ENCODE measurements around the gene PPFIA2. TPM values are rescaled to one million over a fixed set of nuclear protein-coding genes. Genes with fewer than 3 reads are reported as not detected.

PPFIA2 gene
- polyA plus RNA-seq, 1 of the 3 experiments (the other 2 are of a cell fraction): not detected

DNA sequence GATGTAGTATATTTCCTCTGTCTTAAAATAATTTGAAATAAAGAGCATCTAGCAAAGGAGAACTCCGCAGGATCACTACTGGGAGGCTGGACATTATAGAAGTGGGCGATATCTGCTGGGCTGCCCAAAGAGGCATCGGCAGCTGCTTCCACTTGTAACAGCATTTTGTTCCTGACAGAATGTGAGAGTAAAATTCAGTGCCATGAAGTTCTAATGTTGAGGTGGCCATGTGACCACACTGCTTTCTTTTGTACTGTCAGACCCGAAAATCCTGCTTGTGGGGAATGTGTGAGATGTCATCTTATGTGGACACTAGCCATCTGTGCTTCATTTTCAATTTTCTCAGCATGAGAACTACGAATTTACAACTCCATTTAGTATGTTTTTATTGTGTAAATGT lies 529.4 kb downstream of the PPFIA2 start:
- Histone ChIP-seq H3K36me3 (replicated peaks in 1 of 2; ENCODE audit: control insufficient read depth in 1 of 2, insufficient read depth in 2 of 2, low read length in 1 of 2) (no peaks in the 10 kb centered on the region), H3K79me2 (ENCODE audit: insufficient read depth) (no peaks in the 10 kb centered on the region), H3K27me3 (ENCODE audit: insufficient read depth) (no peaks in the 10 kb centered on the region), H3K9ac (no peak overlapping the region), H3K4me2 (no peak overlapping the region), H2AFZ (ENCODE audit: low read depth) (no peak overlapping the region), H3K9me3 (no peaks in the 10 kb centered on the region), H3F3A (replicated peaks; ENCODE audit: insufficient read depth) (no peaks in the 10 kb centered on the region), H3K4me3 (ENCODE audit: low read depth in 2 of 2, low read length in 1 of 2) (no peak overlapping the region), H3K4me1 (ENCODE audit: control insufficient read depth in 1 of 2, insufficient read depth in 2 of 2, low read depth in 1 of 2, low read length in 1 of 2) (no peaks in the 10 kb centered on the region), H4K20me1 (ENCODE audit: insufficient read depth) (no peaks in the 10 kb centered on the region), H3K27ac (ENCODE audit: low read depth in 2 of 2, low read length in 1 of 2) (no peak overlapping the region), H3K9me2 (no peaks in the 10 kb centered on the region)
- 14% methylated on average over 5 of the region's 5 CpGs for whole genome bisulfite sequencing (ENCODE audit: low lambda C conversion rate)
- POLR2A ChIA-PET: no interaction called here
- CTCF ChIA-PET: no interaction called here
- DNase-seq: no peak
- TF ChIP-seq TCF12 (IDR thresholded peaks at IDR 0.05) (no peak), ELF1 (IDR thresholded peaks at IDR 0.05) (no peak)

GRCh38 chr12:81224626-81225025 lies 534.5 kb downstream of the PPFIA2 start:
- no peak for DNase-seq
- Histone ChIP-seq H3F3A (replicated peaks; ENCODE audit: insufficient read depth) (no peaks in the 10 kb centered on the region), H3K27me3 (ENCODE audit: insufficient read depth) (no peaks in the 10 kb centered on the region), H3K79me2 (ENCODE audit: insufficient read depth) (no peaks in the 10 kb centered on the region), H3K9me3 (no peaks in the 10 kb centered on the region), H3K27ac (ENCODE audit: low read depth in 2 of 2, low read length in 1 of 2) (no peak overlapping the region), H3K4me3 (ENCODE audit: low read depth in 2 of 2, low read length in 1 of 2) (no peak overlapping the region), H3K36me3 (replicated peaks in 1 of 2; ENCODE audit: control insufficient read depth in 1 of 2, insufficient read depth in 2 of 2, low read length in 1 of 2) (no peaks in the 10 kb centered on the region), H4K20me1 (ENCODE audit: insufficient read depth) (no peaks in the 10 kb centered on the region), H3K4me2 (no peak overlapping the region), H3K4me1 (ENCODE audit: control insufficient read depth in 1 of 2, insufficient read depth in 2 of 2, low read depth in 1 of 2, low read length in 1 of 2) (peaks cover 0 to 5% of the 10 kb centered on the region in 2 experiments; a peak in 1 of 4 replicates), H3K9me2 (no peaks in the 10 kb centered on the region), H2AFZ (ENCODE audit: low read depth) (no peak overlapping the region), H3K9ac (no peak overlapping the region)
- TF ChIP-seq SIN3A (IDR thresholded peaks at IDR 0.05; ENCODE audit: borderline replicate concordance, low read depth, low read length) (no peak), FOXJ3 (CRISPR knock-in tag; IDR thresholded peaks at IDR 0.05) (no peak), MAX (IDR thresholded peaks at IDR 0.05; ENCODE audit: low read depth) (no peak), YY1 (IDR thresholded peaks at IDR 0.05; ENCODE audit: low read depth) (no peak), ELF1 (IDR thresholded peaks at IDR 0.05) (no peak), TAF1 (IDR thresholded peaks at IDR 0.05; ENCODE audit: borderline replicate concordance, low read depth, low read length) (no peak), RAD21 (IDR thresholded peaks at IDR 0.05; ENCODE audit: low read length) (no peak), GATA2 (CRISPR knock-in tag; IDR thresholded peaks at IDR 0.05) (no peak), TEAD4 (IDR thresholded peaks at IDR 0.05; ENCODE audit: borderline replicate concordance, insufficient read depth) (no peak), SMC3 (IDR thresholded peaks at IDR 0.05; ENCODE audit: low read depth, low read length) (no peak), USF1 (IDR thresholded peaks at IDR 0.05; ENCODE audit: borderline replicate concordance, low read depth) (no peak), USF2 (IDR thresholded peaks at IDR 0.05; ENCODE audit: borderline replicate concordance, low read depth, low read length) (no peak), NRF1 (IDR thresholded peaks at IDR 0.05; ENCODE audit: low read depth, low read length) (no peak), TCF12 (IDR thresholded peaks at IDR 0.05) (no peak), MEF2A (IDR thresholded peaks at IDR 0.05; ENCODE audit: borderline replicate concordance, low read depth) (no peak), GABPA (IDR thresholded peaks at IDR 0.05; ENCODE audit: low read depth) (no peak), PBX3 (IDR thresholded peaks at IDR 0.05) (no peak)
- TF ChIP-seq, protein P1, sequence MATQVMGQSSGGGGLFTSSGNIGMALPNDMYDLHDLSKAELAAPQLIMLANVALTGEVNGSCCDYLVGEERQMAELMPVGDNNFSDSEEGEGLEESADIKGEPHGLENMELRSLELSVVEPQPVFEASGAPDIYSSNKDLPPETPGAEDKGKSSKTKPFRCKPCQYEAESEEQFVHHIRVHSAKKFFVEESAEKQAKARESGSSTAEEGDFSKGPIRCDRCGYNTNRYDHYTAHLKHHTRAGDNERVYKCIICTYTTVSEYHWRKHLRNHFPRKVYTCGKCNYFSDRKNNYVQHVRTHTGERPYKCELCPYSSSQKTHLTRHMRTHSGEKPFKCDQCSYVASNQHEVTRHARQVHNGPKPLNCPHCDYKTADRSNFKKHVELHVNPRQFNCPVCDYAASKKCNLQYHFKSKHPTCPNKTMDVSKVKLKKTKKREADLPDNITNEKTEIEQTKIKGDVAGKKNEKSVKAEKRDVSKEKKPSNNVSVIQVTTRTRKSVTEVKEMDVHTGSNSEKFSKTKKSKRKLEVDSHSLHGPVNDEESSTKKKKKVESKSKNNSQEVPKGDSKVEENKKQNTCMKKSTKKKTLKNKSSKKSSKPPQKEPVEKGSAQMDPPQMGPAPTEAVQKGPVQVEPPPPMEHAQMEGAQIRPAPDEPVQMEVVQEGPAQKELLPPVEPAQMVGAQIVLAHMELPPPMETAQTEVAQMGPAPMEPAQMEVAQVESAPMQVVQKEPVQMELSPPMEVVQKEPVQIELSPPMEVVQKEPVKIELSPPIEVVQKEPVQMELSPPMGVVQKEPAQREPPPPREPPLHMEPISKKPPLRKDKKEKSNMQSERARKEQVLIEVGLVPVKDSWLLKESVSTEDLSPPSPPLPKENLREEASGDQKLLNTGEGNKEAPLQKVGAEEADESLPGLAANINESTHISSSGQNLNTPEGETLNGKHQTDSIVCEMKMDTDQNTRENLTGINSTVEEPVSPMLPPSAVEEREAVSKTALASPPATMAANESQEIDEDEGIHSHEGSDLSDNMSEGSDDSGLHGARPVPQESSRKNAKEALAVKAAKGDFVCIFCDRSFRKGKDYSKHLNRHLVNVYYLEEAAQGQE (IDR thresholded peaks at IDR 0.05; ENCODE audit: low read depth, low read length): no peak
- ChIA-PET CTCF (no interaction called here), POLR2A (no interaction called here)
- whole genome bisulfite sequencing (ENCODE audit: low lambda C conversion rate): 16% methylated on average over 6 of the region's 6 CpGs
